ENCODE measurements around the gene KLHL30.

GRCh38 chr2:238140721-238141540, 2.5 kb downstream of the KLHL30 start:
- TF ChIP-seq GATA1 (IDR thresholded peaks at IDR 0.05; ENCODE audit: low read depth, low read length) (no peak), POLR2A (IDR thresholded peaks at IDR 0.05; ENCODE audit: low read length) (no peak)
